Forelimb muscle (tissue), 1 donor: ENCODE results near the gene KCNAB1. TPM values are rescaled to one million over a fixed set of nuclear protein-coding genes. Genes with fewer than 3 reads are reported as not detected.

Experiments
- DNase-seq: peaks from one replicate; pipeline ENCODE4 v3.0.0-alpha.2; 2013; ENCODE audit warnings: low read depth
- polyA plus RNA-seq: library from polyadenylated mRNA; unstranded; fragments of 120-200 nt; gene quantifications from one replicate; pipeline ENCODE4 v1.2.1, GENCODE V29; 2013; ENCODE audit not compliant: insufficient read length

KCNAB1 gene
- polyA plus RNA-seq, 1 donor = 4.3 TPM

- DNase-seq = no peak
Measured at GRCh38 chr3:156489462-156489911, 369.1 kb downstream of the KCNAB1 start.

GRCh38 chr3:156491192-156491591, 370.8 kb downstream of the KCNAB1 start:
- DNase-seq = no peak

GRCh38 chr3:156492801-156493261, 372.5 kb downstream of the KCNAB1 start:
- no peak for DNase-seq

- no peak for DNase-seq
Measured at GRCh38 chr3:156493887-156494286, 373.5 kb downstream of the KCNAB1 start.

- DNase-seq = no peak
Measured at GRCh38 chr3:156495816-156496215, 375.4 kb downstream of the KCNAB1 start.

GRCh38 chr3:156497326-156497725, 376.9 kb downstream of the KCNAB1 start:
- no peak for DNase-seq

GRCh38 chr3:156498307-156498706, 377.9 kb downstream of the KCNAB1 start:
- DNase-seq = no peak

GRCh38 chr3:156507285-156507684, 386.9 kb downstream of the KCNAB1 start:
- no peak for DNase-seq

- DNase-seq = peak; percentile 64
Measured at GRCh38 chr3:156509189-156510174, 389.1 kb downstream of the KCNAB1 start.

GRCh38 chr3:156511987-156512677, 391.8 kb downstream of the KCNAB1 start:
- DNase-seq = no peak

- DNase-seq = no peak
Measured at GRCh38 chr3:156513619-156514018, 393.2 kb downstream of the KCNAB1 start.

- DNase-seq = no peak
Measured at GRCh38 chr3:156516284-156516683, 395.9 kb downstream of the KCNAB1 start.

GRCh38 chr3:156516961-156517360, 396.6 kb downstream of the KCNAB1 start:
- no peak for DNase-seq

GRCh38 chr3:156518726-156519125, 398.3 kb downstream of the KCNAB1 start:
- no peak for DNase-seq

- DNase-seq = no peak
Measured at GRCh38 chr3:156519758-156520162, 399.4 kb downstream of the KCNAB1 start.

- DNase-seq = no peak
Measured at GRCh38 chr3:156522673-156523072, 402.3 kb downstream of the KCNAB1 start.

GRCh38 chr3:156525808-156526207, 405.4 kb downstream of the KCNAB1 start:
- DNase-seq = no peak

GRCh38 chr3:156527060-156527459, 406.7 kb downstream of the KCNAB1 start:
- no peak for DNase-seq

GRCh38 chr3:156530980-156531379, 410.6 kb downstream of the KCNAB1 start:
- DNase-seq = no peak

GRCh38 chr3:156532730-156533129, 412.4 kb downstream of the KCNAB1 start:
- DNase-seq = no peak

GRCh38 chr3:156533205-156533604, 412.8 kb downstream of the KCNAB1 start:
- DNase-seq = no peak

- DNase-seq = peak; percentile 88
Measured at GRCh38 chr3:156535162-156535627, 414.8 kb downstream of the KCNAB1 start.
